GM21423 (cell line): ENCODE results near the gene CCDC71L.

ENCODE experiments used
- ATAC-seq: cut with Tn5 transposase; IDR thresholded peaks from one replicate; pipeline ENCODE4 v1.9.1; 2021; ENCODE audit warnings: mild to moderate bottlenecking, moderate library complexity; ENCODE audit not compliant: unreplicated experiment

The CCDC71L gene

GRCh38 chr7:106609416-106609815 lies 51.5 kb downstream of the CCDC71L start:
- no peak for ATAC-seq

DNA sequence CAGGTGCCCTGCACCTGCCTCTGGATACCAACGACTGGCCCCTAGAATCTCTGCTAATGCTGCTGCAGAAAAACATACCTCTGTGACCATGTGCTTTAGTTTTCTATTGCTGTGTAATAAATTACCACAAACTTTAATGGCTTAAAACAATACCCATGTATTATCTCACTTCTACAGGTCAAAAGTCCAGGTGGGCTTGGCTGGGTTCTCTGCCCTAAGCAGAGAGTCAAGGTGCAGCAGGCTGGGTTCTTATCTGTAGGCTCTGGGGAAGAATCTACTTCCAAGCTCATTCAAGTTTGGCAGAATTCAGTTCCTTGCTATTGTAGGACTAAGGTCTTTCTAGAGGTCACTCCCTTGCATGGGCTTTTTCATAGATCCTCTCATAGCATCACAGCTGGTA lies 52.3 kb downstream of the CCDC71L start:
- no peak for ATAC-seq
